ENCODE results near the gene GRB10.

The GRB10 gene

GRCh38 chr7:50629238-50629901 lies 153.3 kb downstream of the GRB10 start:
- DNase-seq = no peak

- DNase-seq = no peak
Measured at GRCh38 chr7:50628434-50629084, 154.1 kb downstream of the GRB10 start.

GRCh38 chr7:50627824-50628361 lies 154.8 kb downstream of the GRB10 start:
- no peak for DNase-seq

- no peak for DNase-seq
Measured at GRCh38 chr7:50626286-50626685, 156.4 kb downstream of the GRB10 start.

- no peak for DNase-seq
Measured at GRCh38 chr7:50625360-50625759, 157.3 kb downstream of the GRB10 start.

GRCh38 chr7:50622821-50623220 lies 159.9 kb downstream of the GRB10 start:
- no peak for DNase-seq

GRCh38 chr7:50621973-50622490 lies 160.7 kb downstream of the GRB10 start:
- DNase-seq = no peak

GRCh38 chr7:50621206-50621605 lies 161.5 kb downstream of the GRB10 start:
- DNase-seq = no peak

GRCh38 chr7:50620433-50620832 lies 162.3 kb downstream of the GRB10 start:
- DNase-seq = no peak

- DNase-seq = no peak
Measured at GRCh38 chr7:50619684-50620083, 163.0 kb downstream of the GRB10 start.

- DNase-seq = no peak
Measured at GRCh38 chr7:50618281-50618680, 164.4 kb downstream of the GRB10 start.

- DNase-seq = no peak
Measured at GRCh38 chr7:50615519-50616080, 167.1 kb downstream of the GRB10 start.

- DNase-seq = no peak
Measured at GRCh38 chr7:50614721-50615518, 167.8 kb downstream of the GRB10 start.

- DNase-seq = no peak
Measured at GRCh38 chr7:50613473-50613872, 169.2 kb downstream of the GRB10 start.

GRCh38 chr7:50612704-50613103 lies 170.0 kb downstream of the GRB10 start:
- no peak for DNase-seq

GRCh38 chr7:50610521-50611277 lies 172.0 kb downstream of the GRB10 start:
- no peak for DNase-seq

GRCh38 chr7:50608196-50608906 lies 174.3 kb downstream of the GRB10 start:
- no peak for DNase-seq

GRCh38 chr7:50607524-50608125 lies 175.1 kb downstream of the GRB10 start:
- no peak for DNase-seq

GRCh38 chr7:50605059-50605458 lies 177.6 kb downstream of the GRB10 start:
- DNase-seq = no peak

GRCh38 chr7:50603287-50603686 lies 179.4 kb downstream of the GRB10 start:
- DNase-seq = no peak

GRCh38 chr7:50599385-50599784 lies 183.3 kb downstream of the GRB10 start:
- DNase-seq = no peak
